ENCODE data around the gene GPSM1.

The GPSM1 gene

GRCh38 chr9:136306211-136307208 is 20.8 kb upstream of the GPSM1 start:
- DNase-seq: peak in 1 of 2 donors; percentile 64

- DNase-seq: no peak
These were observed 20.1 kb upstream of the GPSM1 start for GRCh38 chr9:136307215-136307750.

- no peak for DNase-seq
These were observed 19.2 kb upstream of the GPSM1 start for GRCh38 chr9:136308006-136308701.

- no peak for DNase-seq
These were observed 18.7 kb upstream of the GPSM1 start for GRCh38 chr9:136308702-136309053.

- DNase-seq: no peak
These were observed 18.1 kb upstream of the GPSM1 start for GRCh38 chr9:136309101-136309801.

GRCh38 chr9:136309806-136310220 is 17.5 kb upstream of the GPSM1 start:
- DNase-seq: no peak

GRCh38 chr9:136310273-136311030 is 16.9 kb upstream of the GPSM1 start:
- DNase-seq: peak in 1 of 2 donors; percentile 15

GRCh38 chr9:136311051-136312008 is 16.0 kb upstream of the GPSM1 start:
- DNase-seq: no peak

GRCh38 chr9:136312009-136312375 is 15.3 kb upstream of the GPSM1 start:
- no peak for DNase-seq

- peak in 1 of 2 donors; percentile 38 for DNase-seq
These were observed 14.9 kb upstream of the GPSM1 start for GRCh38 chr9:136312436-136312835.

- no peak for DNase-seq
These were observed 14.0 kb upstream of the GPSM1 start for GRCh38 chr9:136313111-136314055.

GRCh38 chr9:136314056-136314416 is 13.3 kb upstream of the GPSM1 start:
- DNase-seq: no peak

- DNase-seq: no peak
These were observed 12.4 kb upstream of the GPSM1 start for GRCh38 chr9:136314944-136315343.

- no peak for DNase-seq
These were observed 11.0 kb upstream of the GPSM1 start for GRCh38 chr9:136316271-136316751.

- no peak for DNase-seq
These were observed 10.3 kb upstream of the GPSM1 start for GRCh38 chr9:136316896-136317676.

GRCh38 chr9:136317695-136318094 is 9.6 kb upstream of the GPSM1 start:
- DNase-seq: no peak

- DNase-seq: no peak
These were observed 9.1 kb upstream of the GPSM1 start for GRCh38 chr9:136318111-136318775.

- no peak for DNase-seq
These were observed 8.5 kb upstream of the GPSM1 start for GRCh38 chr9:136318776-136319241.
